GM12891 (cell line): ENCODE measurements around the gene ECHDC3. TPM values are rescaled to one million over a fixed set of nuclear protein-coding genes. Genes with fewer than 3 reads are reported as not detected.

ENCODE experiments used
- DNase-seq: peaks from one replicate; pipeline ENCODE4 v3.0.0; 2011; ENCODE audit warnings: low spot score; ENCODE audit not compliant: insufficient read length
- FAIRE-seq: peaks from 2 replicates; lab custom pipeline; 2011; peaks lifted over from hg19 to GRCh38; lab: Jason Lieb, UNC
- PAX5 ChIP-seq: IDR thresholded peaks from 2 replicates; pipeline ENCODE4 v1.6.1; 2011; ENCODE audit warnings: low read length, moderate library complexity, mild to moderate bottlenecking; ENCODE audit not compliant: insufficient read depth, severe bottlenecking
- POLR2A ChIP-seq: IDR thresholded peaks from 2 replicates; pipeline ENCODE4 v1.6.1; 2011; ENCODE audit warnings: low read depth, low read length, control low read depth
- POLR2AphosphoS5 ChIP-seq: IDR thresholded peaks from 2 replicates; pipeline ENCODE4 v1.6.1; 2011; ENCODE audit warnings: low read depth, low read length, control low read depth
- POU2F2 ChIP-seq: IDR thresholded peaks from 2 replicates; pipeline ENCODE4 v1.6.1; 2011; ENCODE audit warnings: low read depth, mild to moderate bottlenecking, control low read depth, low read length, moderate library complexity
- SPI1 ChIP-seq: IDR thresholded peaks from 2 replicates; pipeline ENCODE4 v1.6.1; 2011; ENCODE audit warnings: low read depth, low read length, control low read depth
- TAF1 ChIP-seq: IDR thresholded peaks from 2 replicates; pipeline ENCODE4 v1.6.1; 2011; ENCODE audit warnings: low read depth, low read length, control low read depth
- polyA plus RNA-seq: library from polyadenylated mRNA; unstranded; fragments of >200 nt; gene quantifications from one replicate; pipeline ENCODE4 v1.2.1, GENCODE V29; 2012; ENCODE audit warnings: low read depth, missing spikeins, inconsistent platforms; ENCODE audit not compliant: missing spikeins

ECHDC3 gene
- 5.9 TPM for polyA plus RNA-seq

GRCh38 chr10:11742009-11742778, at the start of gene ECHDC3:
ECHDC3 (plus strand) TSS chr10:11742382; CDS start chr10:11742577, 195 bp downstream.
- DNase-seq, result peak; percentile 88
- TF ChIP-seq PAX5, result no peak
- peak; percentile 20 for FAIRE-seq

GRCh38 chr10:11693376-11693775, 48.8 kb upstream of the ECHDC3 start:
- no peak for DNase-seq
- FAIRE-seq, result no peak
- TF ChIP-seq PAX5 (no peak), TAF1 (no peak), POU2F2 (no peak), POLR2AphosphoS5 (no peak), SPI1 (no peak), POLR2A (no peak)

GRCh38 chr10:11695779-11696178, 46.4 kb upstream of the ECHDC3 start:
- no peak for TF ChIP-seq PAX5
- TF ChIP-seq POLR2A, result no peak
- no peak for TF ChIP-seq POLR2AphosphoS5
- TF ChIP-seq TAF1, result no peak
- TF ChIP-seq SPI1, result no peak
- DNase-seq (no peak), FAIRE-seq (no peak)

- TF ChIP-seq POLR2AphosphoS5 (no peak), POU2F2 (no peak), TAF1 (no peak), POLR2A (no peak), SPI1 (no peak), PAX5 (no peak)
- FAIRE-seq, result peak; percentile 61
Measured at GRCh38 chr10:11697718-11698527, 44.3 kb upstream of the ECHDC3 start.

GRCh38 chr10:11698691-11699549, 43.3 kb upstream of the ECHDC3 start:
- FAIRE-seq, result peak; percentile 93
- TF ChIP-seq SPI1 (peak; percentile 97), POU2F2 (no peak), TAF1 (no peak)
- DNase-seq, result peak; percentile 46

More at GRCh38 chr10:11697718-11698527, 44.3 kb upstream of the ECHDC3 start:
- no peak for DNase-seq

GRCh38 chr10:11699550-11700097, 42.6 kb upstream of the ECHDC3 start:
- DNase-seq, result no peak

GRCh38 chr10:11700539-11700938, 41.6 kb upstream of the ECHDC3 start:
- FAIRE-seq, result peak; percentile 51
- DNase-seq, result no peak
- TF ChIP-seq TAF1 (no peak), PAX5 (no peak), SPI1 (no peak), POLR2A (no peak), POU2F2 (no peak), POLR2AphosphoS5 (no peak)

More at GRCh38 chr10:11699550-11700097, 42.6 kb upstream of the ECHDC3 start:
- peak; percentile 78 for FAIRE-seq
- no peak for TF ChIP-seq POU2F2
- no peak for TF ChIP-seq POLR2AphosphoS5
- TF ChIP-seq PAX5, result no peak
- TF ChIP-seq SPI1, result no peak
- no peak for TF ChIP-seq TAF1
- no peak for TF ChIP-seq POLR2A

GRCh38 chr10:11701451-11702095, 40.6 kb upstream of the ECHDC3 start:
- TF ChIP-seq PAX5, result no peak
- no peak for TF ChIP-seq POLR2A
- TF ChIP-seq TAF1, result no peak
- no peak for TF ChIP-seq SPI1
- TF ChIP-seq POU2F2, result no peak
- DNase-seq (no peak), FAIRE-seq (no peak)

- FAIRE-seq (no peak), DNase-seq (no peak)
- TF ChIP-seq POLR2AphosphoS5 (no peak), SPI1 (no peak), PAX5 (no peak), POLR2A (no peak), POU2F2 (no peak), TAF1 (no peak)
Measured at GRCh38 chr10:11702264-11702663, 39.9 kb upstream of the ECHDC3 start.
